Mesendoderm (in vitro differentiated cells): ENCODE results near the gene TAOK3.

Source experiments
- DNase-seq: peaks from one replicate; pipeline ENCODE4 v3.0.0; 2013
- H2AK5ac ChIP-seq: 2 replicates; pipeline ENCODE4 v1.6.1; 2013; ENCODE audit warnings: low read length, inconsistent platforms
- H2BK120ac ChIP-seq: 2 replicates; pipeline ENCODE4 v1.6.1; 2013; ENCODE audit warnings: low read depth, mild to moderate bottlenecking, low read length, moderate library complexity, mixed read lengths
- H2BK15ac ChIP-seq: replicated peaks from 2 replicates; pipeline ENCODE4 v1.6.1; 2013; ENCODE audit warnings: low read depth, mild to moderate bottlenecking, moderate library complexity
- H2BK5ac ChIP-seq: 2 replicates; pipeline ENCODE4 v1.6.1; 2013; ENCODE audit warnings: low read length, inconsistent platforms
- H3K18ac ChIP-seq: 2 replicates; pipeline ENCODE4 v1.6.1; 2013; ENCODE audit warnings: mild to moderate bottlenecking, low read length, mixed read lengths
- H3K23ac ChIP-seq: one replicate; pipeline ENCODE4 v1.6.1; 2013; ENCODE audit warnings: low read length
- H3K27ac ChIP-seq: 2 replicates; pipeline ENCODE4 v1.5.1; 2013; ENCODE audit warnings: low read depth, mild to moderate bottlenecking, inconsistent platforms, low read length, moderate library complexity
- H3K27me3 ChIP-seq: 2 replicates; pipeline ENCODE4 v1.6.1; 2013; ENCODE audit warnings: low read length, control low read depth, mild to moderate bottlenecking, inconsistent platforms; ENCODE audit not compliant: insufficient read depth, poor library complexity
- H3K36me3 ChIP-seq: 2 replicates; pipeline ENCODE4 v1.6.1; 2013; ENCODE audit warnings: low read length, inconsistent platforms; ENCODE audit not compliant: control insufficient read depth, insufficient read depth
- H3K4ac ChIP-seq: one replicate; pipeline ENCODE4 v1.6.1; 2013; ENCODE audit warnings: low read depth, mild to moderate bottlenecking, low read length, moderate library complexity
- H3K4me1 ChIP-seq: 2 replicates; pipeline ENCODE4 v1.6.1; 2013; ENCODE audit warnings: low read depth, low read length, inconsistent platforms; ENCODE audit not compliant: control insufficient read depth
- H3K4me2 ChIP-seq: 2 replicates; pipeline ENCODE4 v1.6.1; 2013; ENCODE audit warnings: low read length
- H3K4me3 ChIP-seq: 2 replicates; pipeline ENCODE4 v1.5.1; 2013; ENCODE audit warnings: mild to moderate bottlenecking, low read length
- H3K56ac ChIP-seq: one replicate; pipeline ENCODE4 v1.6.1; 2013; ENCODE audit warnings: low read length
- H3K79me1 ChIP-seq: 2 replicates; pipeline ENCODE4 v1.6.1; 2013; ENCODE audit warnings: low read length, inconsistent platforms
- H3K79me2 ChIP-seq: 2 replicates; pipeline ENCODE4 v1.6.1; 2013; ENCODE audit warnings: mild to moderate bottlenecking, low read length; ENCODE audit not compliant: control insufficient read depth, insufficient read depth
- H3K9ac ChIP-seq: 2 replicates; pipeline ENCODE4 v1.6.1; 2013; ENCODE audit warnings: low read length, inconsistent platforms
- H4K5ac ChIP-seq: one replicate; pipeline ENCODE4 v1.6.1; 2013; ENCODE audit warnings: low read length
- H4K8ac ChIP-seq: one replicate; pipeline ENCODE4 v1.6.1; 2013; ENCODE audit warnings: low read depth, mild to moderate bottlenecking, control low read depth, low read length, moderate library complexity
- WGBS: extraction: QIAGEN DNeasy Blood & Tissue Kit; methylation state at CpG from one replicate; pipeline ENCODE4 v1.1.7; 2013; ENCODE audit warnings: low lambda C conversion rate, missing lambda C conversion rate; ENCODE audit not compliant: insufficient coverage; ENCODE audit errors: extremely low coverage; 5-methylcytosine and 5-hydroxymethylcytosine counted together

Gene TAOK3

DNA sequence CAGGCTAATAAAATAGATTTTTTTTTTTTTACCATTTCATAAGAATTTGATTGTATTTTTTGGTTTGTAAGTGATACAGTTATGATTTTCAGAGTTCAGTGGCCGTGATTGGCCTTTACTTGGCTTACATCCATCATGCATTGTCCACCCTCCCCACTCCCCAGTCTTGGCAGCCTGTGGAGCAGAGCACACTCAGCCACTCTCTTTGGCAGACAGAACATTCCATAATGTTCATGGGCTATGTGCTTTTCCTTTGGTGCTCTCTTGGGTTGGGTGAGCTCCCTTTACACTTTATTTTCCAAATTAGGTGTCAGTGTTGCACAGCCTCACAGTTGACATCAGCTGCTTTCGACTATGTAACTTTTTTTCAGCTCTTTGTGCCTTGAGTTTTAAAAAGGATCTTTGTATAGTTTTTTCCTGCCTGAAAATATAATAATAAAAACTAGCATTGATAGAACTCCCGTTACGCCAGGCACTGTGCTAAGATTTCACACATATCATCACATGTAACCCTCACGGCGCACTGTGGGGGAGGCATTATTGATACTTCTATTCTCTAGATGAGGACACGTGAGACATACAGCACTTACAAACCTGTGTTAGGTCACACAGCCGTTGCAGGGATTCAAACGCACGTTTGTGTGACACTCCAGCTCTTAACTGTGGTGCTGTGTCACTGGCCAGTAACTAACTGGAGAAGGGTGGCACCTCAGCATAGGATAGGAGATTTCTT is 25.2 kb upstream of the TAOK3 start:
- H3K36me3 ChIP-seq, result peaks cover 12% of the 10 kb centered on the region
- WGBS, result no CpG with 5 or more reads among the region's 10 CpGs
- DNase-seq, result no peak

DNA sequence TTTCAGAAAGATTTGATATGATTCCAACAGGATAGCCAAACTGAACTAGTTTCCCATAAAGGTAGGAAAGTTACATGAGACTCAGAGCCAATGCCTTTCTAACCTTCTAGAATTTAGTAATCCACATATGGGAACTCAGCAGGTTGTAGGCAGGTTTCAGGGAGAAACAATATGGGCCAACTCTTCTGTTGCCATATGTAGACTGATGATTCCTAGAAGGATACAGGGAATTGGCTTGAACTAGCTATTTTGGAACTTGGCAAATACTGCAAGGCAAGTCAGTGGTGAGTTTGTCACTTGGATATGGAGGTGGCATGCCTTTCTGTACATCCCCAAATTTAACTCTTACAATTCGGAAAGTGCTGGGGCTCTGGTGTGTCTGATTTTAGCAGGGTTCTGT is 19.1 kb upstream of the TAOK3 start:
- Histone ChIP-seq H3K27ac (no peak overlapping the region), H2BK5ac (no peak overlapping the region), H3K79me2 (no peaks in the 10 kb centered on the region), H4K5ac (no peak overlapping the region), H3K4me3 (no peak overlapping the region), H4K8ac (no peak overlapping the region), H3K9ac (no peak overlapping the region), H2BK15ac (no peak overlapping the region), H3K79me1 (peaks cover 2% of the 10 kb centered on the region), H3K18ac (no peak overlapping the region), H3K4ac (no peak overlapping the region), H2AK5ac (no peak overlapping the region), H3K4me1 (no peaks in the 10 kb centered on the region), H3K56ac (no peak overlapping the region), H3K23ac (no peak overlapping the region), H3K27me3 (no peaks in the 10 kb centered on the region), H2BK120ac (no peak overlapping the region), H3K4me2 (no peak overlapping the region), H3K36me3 (peaks cover 10% of the 10 kb centered on the region)
- WGBS, result no CpG with 5 or more reads among the region's 1 CpG
- no peak for DNase-seq

More for the DNA sequence above, 25.2 kb upstream of the TAOK3 start:
- H3K56ac ChIP-seq, result no peak overlapping the region
- H2BK15ac ChIP-seq, result no peak overlapping the region
- H3K18ac ChIP-seq, result no peak overlapping the region
- no peak overlapping the region for H4K5ac ChIP-seq
- no peak overlapping the region for H2BK120ac ChIP-seq
- H3K23ac ChIP-seq, result no peak overlapping the region
- H3K4me2 ChIP-seq, result no peak overlapping the region
- no peaks in the 10 kb centered on the region for H3K27me3 ChIP-seq
- no peaks in the 10 kb centered on the region for H3K79me2 ChIP-seq
- H3K4me1 ChIP-seq, result no peaks in the 10 kb centered on the region
- no peak overlapping the region for H3K4me3 ChIP-seq
- H3K9ac ChIP-seq, result no peak overlapping the region
- no peak overlapping the region for H3K27ac ChIP-seq
- H3K4ac ChIP-seq, result no peak overlapping the region
- no peak overlapping the region for H4K8ac ChIP-seq
- H3K79me1 ChIP-seq, result peaks cover 4% of the 10 kb centered on the region
- no peak overlapping the region for H2BK5ac ChIP-seq
- no peak overlapping the region for H2AK5ac ChIP-seq

DNA sequence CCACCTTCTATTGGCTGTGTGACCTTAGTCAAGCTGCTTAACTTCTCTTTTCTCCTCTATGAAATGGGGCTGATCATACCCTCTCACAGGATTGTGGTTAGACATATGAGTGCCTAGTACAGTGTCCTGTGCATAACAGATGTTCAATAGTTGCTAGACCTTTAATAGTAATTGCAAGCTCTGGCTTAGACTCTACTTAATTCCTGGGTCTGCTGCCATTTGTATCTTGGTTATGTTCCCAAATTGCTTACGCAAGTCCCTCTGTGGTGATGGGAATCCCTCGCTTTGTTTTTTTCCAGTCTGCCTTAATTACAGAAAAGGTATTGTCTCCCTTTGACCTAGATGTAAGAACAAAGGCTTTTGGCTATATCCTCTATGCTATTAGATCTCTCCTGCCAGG is 18.7 kb upstream of the TAOK3 start:
- no peak overlapping the region for H3K18ac ChIP-seq
- no peak overlapping the region for H2AK5ac ChIP-seq
- H2BK120ac ChIP-seq, result no peak overlapping the region
- no peak overlapping the region for H3K23ac ChIP-seq
- peaks cover 2% of the 10 kb centered on the region for H3K79me1 ChIP-seq
- H4K5ac ChIP-seq, result no peak overlapping the region
- H3K27ac ChIP-seq, result no peak overlapping the region
- H4K8ac ChIP-seq, result no peak overlapping the region
- H3K4me3 ChIP-seq, result no peak overlapping the region
- no peak overlapping the region for H3K9ac ChIP-seq
- no CpG with 5 or more reads among the region's 2 CpGs for WGBS
- H3K4me2 ChIP-seq, result no peak overlapping the region
- H3K4me1 ChIP-seq, result no peaks in the 10 kb centered on the region
- H3K36me3 ChIP-seq, result peaks cover 10% of the 10 kb centered on the region
- DNase-seq, result no peak
- no peak overlapping the region for H3K4ac ChIP-seq
- H2BK5ac ChIP-seq, result no peak overlapping the region
- H2BK15ac ChIP-seq, result no peak overlapping the region
- H3K56ac ChIP-seq, result no peak overlapping the region
- no peaks in the 10 kb centered on the region for H3K79me2 ChIP-seq
- no peaks in the 10 kb centered on the region for H3K27me3 ChIP-seq

DNA sequence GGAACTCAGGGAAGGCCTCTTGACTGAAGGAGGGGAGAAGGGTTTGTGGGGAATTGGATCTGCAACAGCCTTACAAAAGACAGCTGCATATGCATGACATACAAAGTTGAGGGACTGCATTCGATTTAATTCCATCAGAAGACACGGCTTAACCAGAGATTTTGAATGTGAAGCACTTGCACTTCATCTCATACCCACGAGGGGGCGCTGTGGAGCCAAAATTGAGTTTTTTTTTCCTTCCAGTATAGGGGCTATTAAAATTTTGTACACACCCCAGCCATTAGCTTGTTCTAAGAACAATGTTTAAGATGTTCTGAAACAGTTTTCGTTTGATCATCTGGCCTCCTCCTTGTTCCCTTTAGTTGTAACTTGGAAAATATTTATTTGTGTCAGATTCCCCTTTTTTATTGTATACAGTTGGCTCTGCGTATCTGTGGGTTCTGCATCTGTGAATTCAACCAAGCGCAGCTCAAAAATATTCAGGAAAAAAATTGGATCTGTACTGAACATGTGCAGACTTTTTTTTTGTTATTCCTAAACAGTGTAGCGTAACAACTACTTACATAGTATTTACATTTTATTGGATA is 5.3 kb upstream of the TAOK3 start:
- H3K4me1 ChIP-seq, result no peaks in the 10 kb centered on the region
- no peak overlapping the region for H2BK5ac ChIP-seq
- no peak overlapping the region for H3K18ac ChIP-seq
- H4K5ac ChIP-seq, result no peak overlapping the region
- H2BK120ac ChIP-seq, result no peak overlapping the region
- peak overlapping the region; percentile 70 for H3K4me2 ChIP-seq
- H4K8ac ChIP-seq, result no peak overlapping the region
- H3K4me3 ChIP-seq, result peak overlapping the region; percentile 22
- no peak overlapping the region for H3K23ac ChIP-seq
- peak; percentile 55 for DNase-seq
- peaks cover 8% of the 10 kb centered on the region for H3K79me1 ChIP-seq
- no peak overlapping the region for H2BK15ac ChIP-seq
- H3K4ac ChIP-seq, result no peak overlapping the region
- no peaks in the 10 kb centered on the region for H3K36me3 ChIP-seq
- H3K56ac ChIP-seq, result peak overlapping the region; percentile 96
- no peaks in the 10 kb centered on the region for H3K27me3 ChIP-seq
- no peak overlapping the region for H3K27ac ChIP-seq
- no CpG with 5 or more reads among the region's 8 CpGs for WGBS
- H3K79me2 ChIP-seq, result peaks cover 14% of the 10 kb centered on the region
- no peak overlapping the region for H2AK5ac ChIP-seq
- peak overlapping the region; percentile 77 for H3K9ac ChIP-seq

GRCh38 chr12:118377021-118377883 is 4.5 kb upstream of the TAOK3 start:
- Histone ChIP-seq H4K8ac (no peak overlapping the region), H2BK15ac (no peak overlapping the region), H3K36me3 (no peaks in the 10 kb centered on the region), H3K27ac (no peak overlapping the region), H3K18ac (peak overlapping the region; percentile 36), H2BK120ac (no peak overlapping the region), H3K79me1 (peaks cover 8% of the 10 kb centered on the region), H3K27me3 (no peaks in the 10 kb centered on the region), H3K23ac (no peak overlapping the region), H4K5ac (no peak overlapping the region), H3K79me2 (peaks cover 14% of the 10 kb centered on the region), H3K9ac (peak overlapping the region; percentile 77), H3K4ac (no peak overlapping the region), H2AK5ac (no peak overlapping the region), H3K56ac (peak overlapping the region; percentile 96), H2BK5ac (no peak overlapping the region), H3K4me1 (no peaks in the 10 kb centered on the region), H3K4me2 (peak overlapping the region; percentile 70), H3K4me3 (peak overlapping the region; percentile 79)
- peak; percentile 23 for DNase-seq
- WGBS, result 100% methylated on average over 3 of the region's 22 CpGs
